Neutrophil (primary cell): ENCODE results near the gene ANXA10.
"Not testable (repeated sequence)": the region's sequence is repeated elsewhere in the genome, so short reads cannot be mapped to it uniquely, and the experiment has no call there.

Experiments used
- H3K27ac ChIP-seq: fragments of 200-600 bp; sonication (generic); 2 replicates; pipeline ENCODE4 v1.5.1; 2016; ENCODE audit warnings: mild to moderate bottlenecking, moderate library complexity
- H3K27me3 ChIP-seq: fragments of 200-600 bp; sonication (generic); 2 replicates; pipeline ENCODE4 v1.6.0; 2016; ENCODE audit warnings: mild to moderate bottlenecking
- H3K36me3 ChIP-seq: fragments of 200-600 bp; sonication (generic); 2 replicates; pipeline ENCODE4 v1.5.1; 2017
- H3K4me1 ChIP-seq, 2 experiments: fragments of 200-600 bp in 1 of 2; sonication (generic) in 1 of 2; 1 replicate in 1 of 2; 2 replicates in 1 of 2; pipeline versions ENCODE4 v1.5.1 to v1.6.1; 2013 to 2016; ENCODE audit warnings: low read depth in 1 of 2, low read length in 1 of 2, mild to moderate bottlenecking in 1 of 2, moderate library complexity in 1 of 2; ENCODE audit not compliant: control insufficient read depth in 1 of 2, insufficient read depth in 1 of 2
- H3K4me3 ChIP-seq, 2 experiments: fragments of 200-600 bp in 1 of 2; sonication (generic) in 1 of 2; 1 replicate in 1 of 2; 2 replicates in 1 of 2; pipeline ENCODE4 v1.5.1; 2013 to 2016; ENCODE audit warnings: low read depth in 1 of 2, low read length in 1 of 2, mild to moderate bottlenecking in 1 of 2, moderate library complexity in 1 of 2
- H3K9me3 ChIP-seq: fragments of 200-600 bp; sonication (generic); 2 replicates; pipeline ENCODE4 v1.5.1; 2016
- CTCF ChIP-seq: fragments of 200-600 bp; sonication (generic); IDR thresholded peaks from 2 replicates; pipeline ENCODE4 v1.5.1; 2016; ENCODE audit warnings: antibody characterized with exemption

The ANXA10 gene

GRCh38 chr4:168126952-168127351 is 34.6 kb downstream of the ANXA10 start:
- H3K27ac ChIP-seq: no peak overlapping the region
- no peak for TF ChIP-seq CTCF
- no peaks in the 10 kb centered on the region for H3K9me3 ChIP-seq
- no peak overlapping the region for H3K4me3 ChIP-seq
- H3K27me3 ChIP-seq: no peaks in the 10 kb centered on the region
- H3K4me1 ChIP-seq: no peaks in the 10 kb centered on the region
- H3K36me3 ChIP-seq: no peaks in the 10 kb centered on the region

GRCh38 chr4:168128601-168129000 is 36.3 kb downstream of the ANXA10 start:
- Histone ChIP-seq H3K27me3 (no peaks in the 10 kb centered on the region), H3K36me3 (no peaks in the 10 kb centered on the region), H3K9me3 (no peaks in the 10 kb centered on the region), H3K4me3 (no peak overlapping the region), H3K4me1 (no peaks in the 10 kb centered on the region), H3K27ac (no peak overlapping the region)
- no peak for TF ChIP-seq CTCF

- H3K4me3 ChIP-seq: no peak overlapping the region
- no peaks in the 10 kb centered on the region for H3K36me3 ChIP-seq
- no peak for TF ChIP-seq CTCF
- no peaks in the 10 kb centered on the region for H3K9me3 ChIP-seq
- no peaks in the 10 kb centered on the region for H3K4me1 ChIP-seq
- H3K27ac ChIP-seq: no peak overlapping the region
- H3K27me3 ChIP-seq: no peaks in the 10 kb centered on the region
Observed at GRCh38 chr4:168129046-168129772, 36.9 kb downstream of the ANXA10 start.

- no peak overlapping the region for H3K27ac ChIP-seq
- H3K4me1 ChIP-seq: no peaks in the 10 kb centered on the region
- no peak for TF ChIP-seq CTCF
- no peak overlapping the region for H3K4me3 ChIP-seq
- no peaks in the 10 kb centered on the region for H3K9me3 ChIP-seq
- no peaks in the 10 kb centered on the region for H3K27me3 ChIP-seq
- no peaks in the 10 kb centered on the region for H3K36me3 ChIP-seq
Observed at GRCh38 chr4:168129802-168130201, 37.5 kb downstream of the ANXA10 start.

- Histone ChIP-seq H3K4me1 (no peaks in the 10 kb centered on the region), H3K27me3 (no peaks in the 10 kb centered on the region), H3K27ac (no peak overlapping the region), H3K9me3 (no peaks in the 10 kb centered on the region), H3K4me3 (no peak overlapping the region), H3K36me3 (no peaks in the 10 kb centered on the region)
- no peak for TF ChIP-seq CTCF
Observed at GRCh38 chr4:168131196-168131595, 38.9 kb downstream of the ANXA10 start.

- H3K4me3 ChIP-seq: no peak overlapping the region
- no peaks in the 10 kb centered on the region for H3K36me3 ChIP-seq
- no peak overlapping the region for H3K27ac ChIP-seq
- H3K4me1 ChIP-seq: no peaks in the 10 kb centered on the region
- H3K27me3 ChIP-seq: no peaks in the 10 kb centered on the region
- TF ChIP-seq CTCF: no peak
- no peaks in the 10 kb centered on the region for H3K9me3 ChIP-seq
Observed at GRCh38 chr4:168134651-168135050, 42.3 kb downstream of the ANXA10 start.

GRCh38 chr4:168135860-168136259 is 43.5 kb downstream of the ANXA10 start:
- H3K9me3 ChIP-seq, H3K36me3 ChIP-seq, H3K4me1 ChIP-seq, H3K27ac ChIP-seq, H3K4me3 ChIP-seq, H3K27me3 ChIP-seq: not testable (repeated sequence)

- not testable (repeated sequence) for H3K9me3 ChIP-seq, H3K36me3 ChIP-seq, H3K27me3 ChIP-seq, H3K4me1 ChIP-seq, H3K27ac ChIP-seq, H3K4me3 ChIP-seq
Observed at GRCh38 chr4:168137695-168138094, 45.4 kb downstream of the ANXA10 start.
